Lower leg skin (tissue), 3 donors: ENCODE data around the gene GNPNAT1.

Experiments
- POLR2A ChIP-seq, 2 donors: fragments of 450-650 bp; IDR thresholded peaks; one replicate each; pipeline ENCODE4 v1.6.1; 2016 to 2017; ENCODE audit warnings: antibody characterized with exemption in 2 of 2, mild to moderate bottlenecking in 1 of 2, moderate library complexity in 1 of 2
- TF ChIP-seq, protein P1 (sequence below), 3 donors: fragments of 450-650 bp; IDR thresholded peaks; one replicate each; pipeline ENCODE4 v1.5.1; 2016; ENCODE audit warnings: antibody characterized with exemption in 3 of 3, mild to moderate bottlenecking in 3 of 3, moderate library complexity in 2 of 3

DNA sequence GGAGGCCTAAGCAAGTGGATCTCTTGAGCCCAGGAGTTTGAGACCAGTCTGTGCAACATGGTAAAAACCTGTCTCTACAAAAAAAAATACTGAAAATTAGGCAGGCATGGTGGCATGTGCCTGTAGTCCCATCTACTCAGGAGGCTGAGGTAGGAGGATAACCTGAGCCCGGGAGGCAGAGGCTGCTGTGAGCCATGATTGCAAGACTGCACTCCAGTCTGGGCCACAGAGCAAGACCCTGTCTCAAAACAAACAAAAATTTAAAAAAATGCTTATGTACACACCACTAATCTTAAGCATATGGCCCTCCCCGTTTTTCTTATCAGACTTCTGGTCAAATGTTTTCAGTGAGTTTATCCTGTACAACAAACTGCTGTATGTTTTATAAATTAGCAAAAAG lies 1.7 kb upstream of the GNPNAT1 start:
- TF ChIP-seq, protein P1, sequence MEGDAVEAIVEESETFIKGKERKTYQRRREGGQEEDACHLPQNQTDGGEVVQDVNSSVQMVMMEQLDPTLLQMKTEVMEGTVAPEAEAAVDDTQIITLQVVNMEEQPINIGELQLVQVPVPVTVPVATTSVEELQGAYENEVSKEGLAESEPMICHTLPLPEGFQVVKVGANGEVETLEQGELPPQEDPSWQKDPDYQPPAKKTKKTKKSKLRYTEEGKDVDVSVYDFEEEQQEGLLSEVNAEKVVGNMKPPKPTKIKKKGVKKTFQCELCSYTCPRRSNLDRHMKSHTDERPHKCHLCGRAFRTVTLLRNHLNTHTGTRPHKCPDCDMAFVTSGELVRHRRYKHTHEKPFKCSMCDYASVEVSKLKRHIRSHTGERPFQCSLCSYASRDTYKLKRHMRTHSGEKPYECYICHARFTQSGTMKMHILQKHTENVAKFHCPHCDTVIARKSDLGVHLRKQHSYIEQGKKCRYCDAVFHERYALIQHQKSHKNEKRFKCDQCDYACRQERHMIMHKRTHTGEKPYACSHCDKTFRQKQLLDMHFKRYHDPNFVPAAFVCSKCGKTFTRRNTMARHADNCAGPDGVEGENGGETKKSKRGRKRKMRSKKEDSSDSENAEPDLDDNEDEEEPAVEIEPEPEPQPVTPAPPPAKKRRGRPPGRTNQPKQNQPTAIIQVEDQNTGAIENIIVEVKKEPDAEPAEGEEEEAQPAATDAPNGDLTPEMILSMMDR (IDR thresholded peaks at IDR 0.05): no peak
- no peak for TF ChIP-seq POLR2A (IDR thresholded peaks at IDR 0.05)
